NCI-H82 treated with DMSO at 0.1 percent for 48 hours (cell line): Measurements from ENCODE around the gene CTRB1.

ENCODE experiments used
- DNase-seq: peaks from one replicate; lab custom pipeline; 2025; ENCODE audit not compliant: unreplicated experiment; lab: John Stamatoyannopoulos, UW

Gene CTRB1

GRCh38 chr16:75252946-75253911, 34.4 kb downstream of the CTRB1 start:
- no peak for DNase-seq

- DNase-seq: no peak
These were observed 35.6 kb downstream of the CTRB1 start for GRCh38 chr16:75254359-75254837.

GRCh38 chr16:75256059-75256571, 37.3 kb downstream of the CTRB1 start:
- DNase-seq: no peak

- DNase-seq: peak; percentile 46
These were observed 38.0 kb downstream of the CTRB1 start for GRCh38 chr16:75256696-75257343.

GRCh38 chr16:75257886-75258806, 39.4 kb downstream of the CTRB1 start:
- DNase-seq: no peak

GRCh38 chr16:75258807-75259141, 40.0 kb downstream of the CTRB1 start:
- DNase-seq: no peak

- peak; percentile 49 for DNase-seq
These were observed 42.2 kb downstream of the CTRB1 start for GRCh38 chr16:75260851-75261589.

GRCh38 chr16:75261590-75262078, 42.8 kb downstream of the CTRB1 start:
- no peak for DNase-seq

- no peak for DNase-seq
These were observed 43.5 kb downstream of the CTRB1 start for GRCh38 chr16:75262104-75262799.

GRCh38 chr16:75262800-75263127, 44.0 kb downstream of the CTRB1 start:
- DNase-seq: no peak

- DNase-seq: no peak
These were observed 44.6 kb downstream of the CTRB1 start for GRCh38 chr16:75263291-75263962.

- no peak for DNase-seq
These were observed 45.2 kb downstream of the CTRB1 start for GRCh38 chr16:75263963-75264445.

- DNase-seq: no peak
These were observed 45.7 kb downstream of the CTRB1 start for GRCh38 chr16:75264457-75264998.

- DNase-seq: no peak
These were observed 46.5 kb downstream of the CTRB1 start for GRCh38 chr16:75264999-75265910.

GRCh38 chr16:75265911-75266701, 47.3 kb downstream of the CTRB1 start:
- DNase-seq: no peak

- no peak for DNase-seq
These were observed 48.2 kb downstream of the CTRB1 start for GRCh38 chr16:75266738-75267630.
